HFF-Myc (cell line): ENCODE data around the gene LCE7A.

Source experiments
- DNase-seq: peaks from one replicate; pipeline ENCODE4 v3.0.0-alpha.2; 2011; ENCODE audit warnings: low read depth; ENCODE audit errors: extremely low read depth
- H3K4me3 ChIP-seq: replicated peaks from 2 replicates; pipeline ENCODE4 v1.5.1; 2011; ENCODE audit warnings: low read depth, mild to moderate bottlenecking, control low read depth, low read length
- TF ChIP-seq, protein P1 (sequence below): IDR thresholded peaks from 2 replicates; pipeline ENCODE4 v1.5.1; 2012; ENCODE audit warnings: mild to moderate bottlenecking, low read depth, low read length, control low read depth; ENCODE audit errors: missing control alignments

The LCE7A gene

DNA sequence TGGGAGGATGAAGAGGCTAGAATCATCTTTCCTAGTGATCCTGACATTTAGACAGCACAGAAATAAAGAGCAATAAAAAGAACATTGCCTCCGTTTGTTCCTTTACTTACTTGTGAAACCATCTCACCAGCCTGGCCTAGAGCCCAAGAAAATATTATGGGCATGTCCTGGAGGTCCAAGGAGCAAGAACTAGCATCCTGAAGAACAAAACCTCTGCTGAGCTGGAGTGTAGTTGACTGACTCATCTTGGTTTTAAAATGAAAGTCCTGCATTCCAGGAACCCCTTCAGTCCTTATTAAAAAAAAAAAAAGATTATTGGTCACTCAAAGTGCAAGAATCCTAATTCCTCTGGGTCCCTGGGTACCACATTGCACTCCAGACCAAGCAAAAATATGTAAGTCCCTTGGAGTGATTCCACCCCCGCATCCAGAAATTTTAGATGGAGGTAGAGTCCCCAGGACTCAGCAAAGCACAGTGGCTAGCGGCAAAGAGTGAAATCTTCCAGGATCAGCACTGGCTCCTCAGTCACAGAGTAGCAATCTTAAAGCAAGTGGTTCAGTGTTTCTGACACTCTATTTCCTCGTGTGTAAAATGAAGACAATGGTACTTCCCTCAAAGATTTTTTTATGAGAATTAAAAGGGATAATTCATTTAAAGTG, 25.3 kb downstream of the LCE7A start:
- TF ChIP-seq, protein P1, sequence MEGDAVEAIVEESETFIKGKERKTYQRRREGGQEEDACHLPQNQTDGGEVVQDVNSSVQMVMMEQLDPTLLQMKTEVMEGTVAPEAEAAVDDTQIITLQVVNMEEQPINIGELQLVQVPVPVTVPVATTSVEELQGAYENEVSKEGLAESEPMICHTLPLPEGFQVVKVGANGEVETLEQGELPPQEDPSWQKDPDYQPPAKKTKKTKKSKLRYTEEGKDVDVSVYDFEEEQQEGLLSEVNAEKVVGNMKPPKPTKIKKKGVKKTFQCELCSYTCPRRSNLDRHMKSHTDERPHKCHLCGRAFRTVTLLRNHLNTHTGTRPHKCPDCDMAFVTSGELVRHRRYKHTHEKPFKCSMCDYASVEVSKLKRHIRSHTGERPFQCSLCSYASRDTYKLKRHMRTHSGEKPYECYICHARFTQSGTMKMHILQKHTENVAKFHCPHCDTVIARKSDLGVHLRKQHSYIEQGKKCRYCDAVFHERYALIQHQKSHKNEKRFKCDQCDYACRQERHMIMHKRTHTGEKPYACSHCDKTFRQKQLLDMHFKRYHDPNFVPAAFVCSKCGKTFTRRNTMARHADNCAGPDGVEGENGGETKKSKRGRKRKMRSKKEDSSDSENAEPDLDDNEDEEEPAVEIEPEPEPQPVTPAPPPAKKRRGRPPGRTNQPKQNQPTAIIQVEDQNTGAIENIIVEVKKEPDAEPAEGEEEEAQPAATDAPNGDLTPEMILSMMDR, result no peak
- H3K4me3 ChIP-seq, result no peak overlapping the region
- no peak for DNase-seq

DNA sequence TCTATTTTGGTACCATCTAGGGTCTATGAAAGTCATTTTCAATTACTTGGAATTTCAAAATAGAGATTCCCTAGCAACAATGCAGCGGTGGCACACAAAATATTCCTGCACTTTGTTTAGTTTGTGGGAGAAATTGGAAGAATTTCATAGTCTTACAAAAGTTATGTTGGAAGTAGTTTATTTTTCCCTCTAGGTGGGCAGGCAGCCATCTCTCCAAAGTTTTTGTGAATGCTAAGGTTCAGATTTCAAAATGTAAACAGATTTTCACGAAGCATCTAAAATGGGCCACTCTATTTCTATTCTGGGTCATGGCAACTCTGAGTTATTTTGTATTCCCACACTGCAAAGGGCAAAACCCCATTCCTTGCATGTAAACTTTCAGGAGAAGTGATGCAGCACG, 26.3 kb downstream of the LCE7A start:
- no peak for DNase-seq
- no peak overlapping the region for H3K4me3 ChIP-seq
- TF ChIP-seq, protein P1, result no peak

DNA sequence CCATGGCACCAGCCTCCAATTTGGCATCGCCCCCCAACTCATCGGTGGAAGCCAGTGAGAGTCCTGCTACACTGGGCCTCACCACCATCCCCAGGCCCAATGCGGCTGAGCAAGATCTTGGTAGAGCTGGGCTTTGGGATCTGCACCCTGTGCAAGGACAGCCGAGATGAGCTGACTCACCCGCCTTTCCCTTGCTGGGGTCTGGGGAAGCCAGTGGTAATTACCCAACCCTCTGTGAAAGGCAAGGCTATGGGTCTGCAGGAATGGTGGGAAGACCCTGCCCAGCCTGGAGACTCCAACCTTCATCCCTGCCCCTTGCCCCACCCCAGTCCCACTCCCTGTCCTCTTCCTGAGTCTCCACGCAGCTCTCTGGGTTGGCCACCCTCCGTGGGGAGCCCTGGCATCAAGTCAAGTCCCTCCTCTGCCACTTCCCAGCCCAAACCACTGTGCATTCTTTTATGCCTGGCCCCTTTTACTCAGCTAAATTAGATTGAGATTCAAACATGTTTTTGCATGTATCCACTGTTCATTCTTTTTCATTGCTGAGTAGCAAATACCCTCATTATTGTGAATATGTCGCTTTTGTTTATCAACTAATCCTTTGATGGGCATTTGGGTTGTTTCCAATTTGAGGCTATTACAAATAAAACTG, 27.1 kb downstream of the LCE7A start:
- TF ChIP-seq, protein P1, result no peak
- DNase-seq, result no peak
- no peak overlapping the region for H3K4me3 ChIP-seq

DNA sequence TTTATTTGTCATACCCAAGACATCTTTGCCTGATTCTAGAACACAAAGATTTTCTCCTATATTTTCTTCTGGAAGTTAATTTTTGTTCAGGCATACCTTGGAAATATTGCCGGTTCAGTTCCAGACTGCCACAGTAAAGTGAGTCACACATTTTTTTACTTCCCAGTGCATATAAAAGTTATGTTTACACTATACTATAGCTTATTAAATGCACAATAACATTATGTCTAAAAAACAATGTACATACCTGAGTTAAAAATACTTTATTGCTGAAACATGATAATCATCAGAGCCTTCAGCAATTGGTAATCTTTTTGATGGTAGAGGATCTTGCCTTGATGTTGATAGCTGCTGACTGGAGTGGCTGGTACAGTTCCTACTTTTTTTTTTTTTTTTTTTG, 28.3 kb downstream of the LCE7A start:
- DNase-seq, result no peak
- TF ChIP-seq, protein P1, result no peak
- H3K4me3 ChIP-seq, result no peak overlapping the region

DNA sequence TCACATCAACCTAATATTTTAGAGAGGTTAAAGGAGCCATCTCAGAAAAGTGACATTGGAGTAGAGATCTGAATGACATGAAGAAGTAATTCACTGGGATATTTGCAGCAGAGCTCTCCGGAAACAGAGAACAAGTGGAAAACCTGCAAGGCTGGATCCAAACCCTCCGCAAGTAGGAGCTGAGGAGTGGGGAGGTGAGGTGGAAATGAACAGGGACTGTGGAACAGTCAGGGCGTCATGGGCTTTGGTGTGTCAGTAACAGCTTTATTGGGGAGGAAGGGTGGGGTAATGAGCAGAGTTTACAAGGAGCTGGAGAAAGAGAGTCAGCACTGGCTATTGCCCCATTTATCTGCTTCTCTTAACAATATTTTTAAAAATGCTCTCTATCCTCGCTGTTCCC, 39.2 kb downstream of the LCE7A start:
- DNase-seq, result no peak
- TF ChIP-seq, protein P1, result no peak
- H3K4me3 ChIP-seq, result no peak overlapping the region

DNA sequence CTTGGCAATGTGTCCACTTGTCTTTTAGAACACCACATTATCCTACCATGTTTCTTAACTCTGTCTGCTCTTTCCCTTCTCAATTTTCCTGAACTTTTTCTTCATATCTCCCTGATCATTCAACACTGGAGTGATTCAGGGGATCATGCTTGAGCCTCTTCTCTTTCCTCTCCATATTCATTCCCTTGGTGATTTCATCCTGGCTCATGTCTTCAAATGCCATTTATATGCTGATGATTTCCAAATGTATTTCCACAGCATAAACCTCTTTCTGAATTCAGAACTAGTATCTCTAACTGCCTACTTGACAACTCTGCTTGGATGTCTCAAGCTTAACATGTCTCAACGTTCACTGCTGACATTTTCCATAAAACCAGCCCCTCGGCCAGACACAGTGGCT, 40.1 kb downstream of the LCE7A start:
- no peak for DNase-seq
- TF ChIP-seq, protein P1, result no peak

More for the DNA sequence above, 40.1 kb downstream of the LCE7A start:
- no peak overlapping the region for H3K4me3 ChIP-seq
